ENCODE measurements around the gene PXDN. TPM values are rescaled to one million over a fixed set of nuclear protein-coding genes. Genes with fewer than 3 reads are reported as not detected.
A peak's percentile ranks its signal among the peaks of the same experiment; 100 is the strongest.
"Not testable (repeated sequence)": the region's sequence is repeated elsewhere in the genome, so short reads cannot be mapped to it uniquely, and the experiment has no call there.

The PXDN gene
- polyA plus RNA-seq, 5 donors: 160 to 184 (median 178) TPM

DNA sequence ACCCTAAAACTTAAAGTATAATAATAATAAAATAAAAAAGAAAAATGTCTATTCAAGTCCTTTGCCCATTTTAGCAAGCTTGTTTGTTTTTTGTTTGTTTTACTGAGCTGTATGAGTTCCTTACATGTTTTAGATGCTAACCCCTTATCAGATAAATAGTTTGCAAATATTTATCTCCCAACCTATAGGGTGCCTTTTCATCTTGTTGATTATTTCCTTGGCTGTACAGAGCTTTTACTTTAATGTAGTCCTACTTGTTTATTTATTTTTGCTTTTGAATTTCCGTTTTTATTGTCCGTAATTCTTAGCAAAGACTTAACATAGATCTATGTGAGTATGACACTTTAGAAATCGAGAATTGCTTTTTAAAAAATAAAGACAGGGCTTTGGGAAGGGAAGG lies 17.8 kb downstream of the PXDN start:
- DNase-seq: no peak

DNA sequence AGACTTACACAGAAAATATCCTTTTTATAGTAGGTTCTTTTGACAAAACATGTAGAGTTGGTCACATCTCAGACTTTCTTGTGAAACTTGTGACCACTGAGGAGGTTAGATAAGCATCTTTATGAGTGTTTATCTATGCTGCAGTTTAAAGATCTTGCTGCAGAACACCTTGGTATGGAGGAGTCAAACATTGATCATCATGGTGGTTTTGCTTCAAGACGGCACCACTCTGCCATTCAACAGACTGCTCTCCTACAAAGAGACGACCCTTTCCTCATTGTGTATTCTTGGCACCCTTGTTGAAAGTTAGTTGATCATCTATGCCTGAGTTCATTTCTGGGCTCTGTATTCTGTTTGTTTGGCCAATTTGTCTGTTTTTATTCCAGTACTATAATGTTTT lies 20.0 kb downstream of the PXDN start:
- DNase-seq: not testable (repeated sequence)

DNA sequence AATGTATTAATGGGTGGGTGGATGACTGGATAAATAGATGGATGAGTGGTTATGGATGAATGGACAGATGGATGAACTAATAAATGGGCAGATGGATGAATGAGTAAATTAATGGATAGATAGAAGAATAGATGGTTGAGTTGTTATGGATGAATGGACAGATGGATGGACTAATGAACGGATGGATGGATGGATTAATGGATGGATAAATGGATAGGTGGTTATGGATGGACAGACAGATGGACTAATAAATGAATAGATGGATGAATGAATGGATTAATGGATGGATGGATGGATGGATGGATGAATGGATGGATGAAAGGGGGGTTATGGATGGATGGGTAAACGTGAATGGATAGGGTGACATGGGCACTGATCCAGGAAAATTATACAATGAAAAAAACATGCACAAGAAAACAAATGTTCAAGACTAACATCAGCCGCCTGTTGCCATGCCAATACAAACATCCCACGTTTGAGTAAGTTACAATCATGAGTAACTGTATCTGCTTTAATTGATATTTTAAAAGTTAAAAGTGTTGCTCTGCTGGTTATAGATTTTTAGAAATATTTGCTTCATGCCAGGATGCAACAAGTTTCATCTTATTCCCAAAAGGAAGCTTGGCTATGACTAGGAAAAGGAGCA lies 20.8 kb downstream of the PXDN start:
- no peak for DNase-seq

GRCh38 chr2:1722692-1723091 lies 21.6 kb downstream of the PXDN start:
- no peak for DNase-seq

DNA sequence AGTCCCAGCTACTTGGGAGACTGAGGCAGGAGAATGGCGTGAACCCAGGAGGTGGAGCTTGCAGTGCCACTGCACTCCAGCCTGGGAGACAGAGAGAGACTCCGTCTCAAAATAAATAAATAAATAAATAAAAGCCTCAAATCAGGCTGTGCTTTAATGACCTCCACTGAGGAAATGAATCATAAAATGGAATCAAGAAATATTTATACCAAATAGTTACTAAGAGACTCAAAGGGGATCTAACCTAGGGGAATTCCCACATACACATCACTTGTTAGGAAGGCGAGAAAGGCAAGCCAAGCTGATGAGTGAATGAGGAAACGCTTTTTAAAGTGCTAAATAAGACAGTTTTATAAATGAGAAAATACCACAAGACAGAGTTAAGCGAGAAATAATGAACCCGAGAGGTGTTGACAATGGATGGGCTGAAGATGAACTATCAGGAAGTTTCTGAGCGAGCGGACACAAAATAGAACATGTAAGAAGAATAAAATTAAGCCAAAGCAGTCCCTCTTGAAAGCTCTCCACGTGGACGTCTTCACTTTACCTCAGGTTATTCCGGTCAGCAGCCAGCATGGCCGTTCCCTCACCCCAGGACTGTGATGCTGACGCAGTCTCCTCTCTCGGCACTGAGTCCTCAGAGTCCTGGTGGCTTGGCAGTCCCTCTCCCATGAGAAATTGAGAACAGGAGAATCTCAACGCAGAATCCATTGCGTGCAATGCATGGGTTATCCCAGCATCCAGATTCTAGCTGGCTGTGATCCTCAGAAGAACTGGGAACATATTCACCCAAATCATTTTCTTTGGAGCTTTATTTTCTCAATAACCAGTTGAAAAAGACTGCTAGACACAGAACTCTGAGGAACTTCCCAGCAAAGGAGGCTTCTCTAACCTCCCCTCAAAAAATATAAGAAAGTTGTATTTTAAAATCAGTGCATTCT lies 22.3 kb downstream of the PXDN start:
- DNase-seq: no peak

GRCh38 chr2:1718339-1719220 lies 25.7 kb downstream of the PXDN start:
- DNase-seq: no peak

- DNase-seq: no peak
Measured at GRCh38 chr2:1717113-1717512, 27.2 kb downstream of the PXDN start.

DNA sequence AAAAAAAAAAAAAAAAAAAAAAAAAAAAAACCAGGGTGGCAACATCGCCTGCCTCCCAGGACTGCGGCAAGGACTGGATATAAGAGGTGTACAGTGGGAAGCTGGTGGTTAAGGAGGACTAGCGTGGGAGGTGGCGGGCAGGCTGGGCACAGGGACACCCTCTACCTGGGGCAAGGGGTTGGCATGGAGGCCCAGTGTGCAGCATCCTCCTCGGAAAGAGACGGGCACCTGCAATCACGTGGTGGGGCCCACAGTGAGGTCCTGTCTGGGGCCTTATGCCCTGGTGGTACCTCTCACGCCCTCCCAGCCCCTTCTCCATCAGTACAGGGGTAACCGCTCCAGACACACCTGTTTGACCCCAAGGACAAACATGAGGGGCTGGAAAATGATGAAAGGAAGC lies 27.9 kb downstream of the PXDN start:
- DNase-seq: no peak

- not testable (repeated sequence) for DNase-seq
Measured at GRCh38 chr2:1716014-1716305, 28.4 kb downstream of the PXDN start.

DNA sequence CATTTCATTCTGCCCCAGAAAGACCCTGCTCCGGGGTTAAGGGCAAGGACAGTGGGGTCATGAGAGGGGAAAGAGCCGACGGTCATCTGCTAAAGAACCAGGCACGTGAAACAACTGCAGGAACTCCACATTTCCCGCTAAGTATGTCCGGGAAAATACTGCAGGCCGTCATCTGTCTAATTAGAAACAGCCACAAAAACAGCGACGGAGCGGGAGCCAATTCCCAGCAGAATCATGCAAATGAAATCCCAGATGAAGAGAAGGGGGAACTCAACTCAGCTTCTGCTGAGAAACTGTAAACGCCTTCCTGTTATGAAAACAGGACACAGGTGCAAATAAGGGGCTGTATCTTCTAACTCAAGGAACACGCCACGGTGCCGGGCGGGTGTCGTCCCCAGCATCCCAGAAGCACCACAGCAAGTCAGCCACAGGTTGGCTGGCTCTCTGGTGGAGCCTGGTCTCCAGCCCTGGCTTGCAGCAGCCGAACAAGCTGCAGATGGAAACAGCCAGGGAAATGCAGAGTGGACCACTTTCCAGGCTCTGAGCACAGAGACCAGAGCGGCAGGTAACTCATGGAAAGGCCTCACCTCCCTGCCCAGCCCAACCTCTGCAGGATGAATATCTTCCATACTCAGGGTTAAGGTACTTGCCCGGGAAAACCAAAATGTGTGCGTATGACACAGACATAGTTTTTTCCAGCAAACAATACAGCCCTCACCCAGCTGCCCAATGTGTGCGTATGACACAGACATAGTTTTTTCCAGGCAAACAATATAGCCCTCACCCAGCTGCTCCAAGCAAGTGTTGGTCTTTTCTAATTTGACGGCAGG lies 28.9 kb downstream of the PXDN start:
- DNase-seq: no peak

GRCh38 chr2:1714291-1715064 lies 29.8 kb downstream of the PXDN start:
- DNase-seq: no peak

- no peak for DNase-seq
Measured at GRCh38 chr2:1713839-1714236, 30.5 kb downstream of the PXDN start.

GRCh38 chr2:1713142-1713838 lies 31.0 kb downstream of the PXDN start:
- no peak for DNase-seq

- no peak for DNase-seq
Measured at GRCh38 chr2:1709946-1710560, 34.3 kb downstream of the PXDN start.

DNA sequence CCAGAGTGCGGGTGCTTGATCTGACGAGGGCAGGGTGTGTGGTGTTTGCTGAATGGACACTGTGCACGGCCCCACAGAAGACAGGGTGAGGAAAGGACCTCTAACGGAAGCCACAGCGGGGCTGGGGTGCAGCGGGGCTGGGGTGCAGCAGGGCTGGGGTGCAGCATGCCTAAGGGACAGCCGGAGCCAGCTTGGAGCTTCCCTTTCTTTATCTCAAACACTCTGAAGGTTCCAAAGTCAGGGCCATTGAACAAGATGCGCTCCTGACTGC lies 35.0 kb downstream of the PXDN start:
- no peak for DNase-seq

DNA sequence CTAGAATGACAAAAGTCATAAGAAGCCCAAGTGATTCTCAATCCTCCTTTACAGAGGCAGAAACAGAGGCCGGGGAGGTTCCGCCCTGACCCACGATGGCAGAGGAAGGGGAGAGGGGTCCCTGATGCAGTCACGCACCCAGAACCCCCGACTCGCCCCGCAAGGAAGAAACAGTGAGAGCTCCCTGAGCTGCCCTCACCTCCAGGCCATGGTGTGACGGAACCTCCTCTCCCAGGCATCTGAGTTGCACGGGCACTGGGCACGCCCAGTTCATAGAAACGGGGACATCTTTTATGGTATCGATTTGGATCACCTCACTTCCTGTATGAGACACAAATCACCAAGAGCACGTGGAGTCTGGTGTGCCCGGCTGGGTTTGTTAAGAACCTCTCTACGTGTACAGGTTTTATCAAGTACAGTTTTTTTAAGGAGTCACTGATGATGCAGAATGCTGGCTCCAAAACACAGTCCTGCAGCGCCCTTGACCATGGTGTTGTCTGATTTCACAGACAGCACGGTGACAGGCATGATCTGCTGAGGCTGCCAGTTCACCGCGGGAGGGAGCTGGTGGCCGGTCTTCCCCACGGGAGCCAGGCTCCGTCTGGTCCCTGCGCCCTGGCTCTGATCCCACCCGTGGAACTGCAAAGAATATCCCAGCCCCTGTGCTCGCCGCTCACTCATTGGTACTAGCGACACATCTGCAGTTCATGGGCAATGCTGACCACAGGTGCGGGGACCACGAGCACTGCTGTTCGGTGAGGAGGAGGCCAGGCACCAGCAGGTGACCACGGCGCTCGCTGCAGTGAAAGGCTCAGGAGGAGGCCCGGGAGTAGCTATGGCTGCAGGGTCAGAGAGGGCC lies 35.6 kb downstream of the PXDN start:
- no peak for DNase-seq

DNA sequence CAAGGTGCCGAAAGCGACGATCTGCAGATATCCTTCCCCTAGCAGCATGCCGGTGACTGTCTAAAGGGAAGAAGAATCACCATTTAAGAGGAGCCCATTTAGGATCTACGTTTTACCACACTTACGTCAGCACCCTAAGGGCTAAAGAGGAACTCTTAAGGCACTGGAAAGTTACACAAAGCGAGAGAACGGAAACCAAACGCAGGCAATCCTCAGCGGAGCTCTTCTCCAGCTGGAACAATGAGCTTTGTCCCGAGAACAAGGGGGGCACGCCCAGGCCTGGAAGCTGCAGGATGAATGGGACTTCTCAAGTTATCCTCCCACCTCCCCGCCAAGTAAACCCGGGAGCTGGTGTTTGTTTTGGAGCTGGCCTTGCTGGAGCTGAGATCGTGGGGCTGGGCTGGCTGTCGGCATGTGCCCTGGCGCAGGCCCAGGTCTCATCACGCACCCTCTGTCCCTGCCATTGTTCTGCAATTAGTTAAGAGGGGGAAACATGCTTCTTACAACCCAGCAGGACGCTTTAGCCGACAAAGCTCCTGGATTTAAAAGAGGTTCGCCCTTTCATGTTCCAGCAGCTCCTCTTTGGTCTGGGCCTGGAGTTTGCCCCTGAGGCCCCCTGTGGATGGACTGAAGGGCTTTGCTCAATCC lies 36.4 kb downstream of the PXDN start:
- peak in 1 of 2 donors; percentile 52 for DNase-seq
